GM20431 (cell line): Measurements from ENCODE around the gene ATXN1.
"Not testable (repeated sequence)": the region's sequence is repeated elsewhere in the genome, so short reads cannot be mapped to it uniquely, and the experiment has no call there.

Experiments used
- in situ Hi-C: fragments of 300-500 bp; cut with MseI, MboI; formaldehyde crosslinking; loops from one replicate; pipeline ENCODE4 v1.15.0; 2020; ENCODE audit warnings: low sequenced_read_pairs; ENCODE audit not compliant: unreplicated experiment

ATXN1 gene

GRCh38 chr6:16294371-16294770, 466.9 kb downstream of the ATXN1 start:
- in situ Hi-C loops = no loop called here

DNA sequence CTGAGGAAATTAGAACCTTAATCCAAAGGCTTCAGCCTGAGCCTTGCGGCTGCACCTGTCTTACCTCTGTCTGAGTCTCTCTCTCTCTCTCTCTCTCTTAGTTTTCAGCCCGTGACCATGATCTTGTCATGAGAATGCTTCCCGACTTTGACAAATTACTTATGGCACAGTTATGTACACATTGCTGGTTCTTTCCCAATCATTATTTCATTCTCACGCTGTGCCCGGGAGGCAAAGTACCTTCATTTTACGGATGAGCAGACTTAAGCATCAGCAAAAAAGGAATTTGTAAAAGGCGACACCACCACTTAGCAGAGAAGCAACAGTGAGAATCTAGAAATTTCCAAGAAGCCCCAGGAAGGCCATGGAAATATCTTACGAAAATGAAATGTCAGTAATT, 468.3 kb downstream of the ATXN1 start:
- in situ Hi-C loops = no loop called here

DNA sequence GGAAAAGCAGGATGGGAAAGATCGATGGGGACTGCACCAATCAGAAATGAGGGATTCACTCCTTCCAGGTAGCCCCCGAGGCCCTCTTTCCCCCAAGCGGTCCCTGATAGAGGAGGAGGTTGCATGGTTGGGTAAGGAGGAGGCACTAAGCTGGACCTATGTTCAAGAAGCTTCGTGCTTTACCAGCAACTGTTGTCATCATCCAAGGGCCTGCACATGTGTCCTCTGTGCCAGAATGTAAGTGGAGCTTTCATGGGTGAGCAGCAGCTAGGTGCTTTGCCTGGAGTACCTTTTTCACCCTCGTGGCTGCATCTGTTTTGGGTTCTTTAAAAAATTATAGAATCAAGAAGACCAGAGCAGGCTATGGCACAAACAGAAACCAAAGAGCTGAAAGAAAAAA, 468.8 kb downstream of the ATXN1 start:
- in situ Hi-C loops = no loop called here

- in situ Hi-C loops = no loop called here
Observed at GRCh38 chr6:16291739-16292138, 469.5 kb downstream of the ATXN1 start.

DNA sequence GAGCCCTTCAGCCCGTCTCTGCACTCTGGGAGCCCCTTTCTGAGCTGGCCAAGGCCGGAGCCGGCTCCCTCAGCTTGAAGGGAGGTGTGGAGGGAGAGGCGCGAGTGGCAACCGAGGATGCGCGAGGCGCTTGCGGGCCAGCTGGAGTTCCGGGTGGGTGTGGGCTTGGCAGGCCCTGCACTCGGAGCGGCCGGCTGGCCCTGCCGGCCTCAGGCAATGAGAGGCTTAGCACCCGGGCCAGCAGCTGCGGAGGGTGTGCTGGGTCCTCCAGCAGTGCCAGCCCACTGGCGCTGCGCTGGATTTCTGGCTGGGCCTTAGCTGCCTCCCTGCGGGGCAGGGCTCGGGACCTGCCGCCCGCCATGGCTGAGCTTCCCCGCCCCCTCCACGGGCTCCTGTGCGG, 473.1 kb downstream of the ATXN1 start:
- in situ Hi-C loops = no loop called here

DNA sequence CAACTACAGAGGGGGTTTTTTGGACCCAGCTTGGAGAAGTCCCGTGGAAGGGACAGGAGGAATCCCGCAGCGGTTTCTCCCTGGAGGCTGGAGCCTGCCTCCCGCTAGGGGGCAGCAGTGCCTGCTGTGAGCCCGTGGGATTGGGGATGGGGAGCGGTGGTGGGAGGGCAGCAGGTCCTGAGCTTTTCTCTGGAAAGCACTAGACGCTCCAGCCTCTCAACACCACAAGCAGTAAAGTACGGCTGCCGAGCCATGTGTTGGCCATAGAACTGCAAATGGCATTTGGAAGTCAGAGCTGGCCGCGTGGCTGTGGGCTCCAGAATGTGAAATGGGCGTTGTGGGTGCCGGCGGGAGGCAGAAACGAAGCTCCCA, 475.1 kb downstream of the ATXN1 start:
- in situ Hi-C loops = no loop called here

GRCh38 chr6:16285467-16286150, 475.7 kb downstream of the ATXN1 start:
- in situ Hi-C loops = no loop called here

DNA sequence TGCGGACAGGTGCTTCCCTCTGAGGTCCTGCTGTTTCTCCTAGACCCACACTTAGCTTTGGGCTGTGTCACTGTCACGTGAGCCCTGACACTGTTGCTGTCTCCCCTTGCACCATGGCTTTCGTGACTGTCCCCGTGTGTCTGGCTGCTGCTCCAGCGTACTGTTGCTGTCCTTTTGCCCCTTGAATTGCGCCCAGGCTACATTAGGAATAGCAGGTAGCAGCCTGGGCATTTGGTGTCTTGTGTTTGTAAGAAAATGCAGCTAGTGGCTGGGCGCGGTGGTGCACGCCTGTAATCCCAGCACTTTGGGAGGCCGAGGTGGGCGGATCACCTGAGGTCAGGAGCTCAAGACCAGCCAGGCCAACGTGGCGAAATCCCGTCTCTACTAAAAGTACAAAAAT, 476.8 kb downstream of the ATXN1 start:
- in situ Hi-C loops = no loop called here

DNA sequence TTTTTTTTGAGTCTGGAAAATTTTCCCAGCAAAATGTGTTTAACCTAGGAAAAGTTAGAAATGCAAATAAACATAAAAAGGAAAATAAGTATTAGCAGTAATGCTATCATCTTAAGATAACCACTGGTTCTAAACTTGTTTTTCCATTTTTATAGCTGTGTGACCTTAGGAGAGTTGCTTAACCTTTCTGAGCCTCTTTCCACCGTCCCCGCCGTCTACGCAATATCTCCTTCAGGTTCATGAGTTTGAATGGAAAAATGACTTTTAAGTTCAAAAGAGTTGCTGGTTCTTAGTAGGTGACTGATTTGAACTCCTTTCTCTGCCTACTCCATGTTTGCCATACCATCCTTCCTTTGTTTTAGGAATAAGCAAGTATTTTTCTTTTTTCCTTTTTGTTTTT, 478.9 kb downstream of the ATXN1 start:
- in situ Hi-C loops = no loop called here

GRCh38 chr6:16279243-16279642, 482.0 kb downstream of the ATXN1 start:
- in situ Hi-C loops = no loop called here

DNA sequence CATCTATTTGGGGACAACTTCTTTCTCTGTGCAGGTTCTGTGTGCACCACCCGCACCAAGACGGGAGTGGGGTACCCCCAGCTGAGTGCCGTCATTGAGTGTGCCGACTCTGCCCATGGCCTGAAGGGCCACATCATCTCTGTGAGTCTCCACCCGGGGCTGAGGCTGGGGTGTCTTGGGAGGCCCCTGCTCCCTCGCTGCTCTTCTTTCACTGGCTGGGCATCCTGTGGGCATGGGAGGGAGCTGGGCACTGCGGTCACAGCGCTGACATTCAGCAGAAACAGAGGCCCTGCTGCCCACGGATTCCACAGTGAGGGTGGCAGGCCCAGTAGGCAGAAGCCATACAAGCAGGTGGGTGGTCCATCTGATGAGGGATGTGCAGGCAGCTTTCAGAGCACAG, 482.5 kb downstream of the ATXN1 start:
- in situ Hi-C loops = no loop called here

DNA sequence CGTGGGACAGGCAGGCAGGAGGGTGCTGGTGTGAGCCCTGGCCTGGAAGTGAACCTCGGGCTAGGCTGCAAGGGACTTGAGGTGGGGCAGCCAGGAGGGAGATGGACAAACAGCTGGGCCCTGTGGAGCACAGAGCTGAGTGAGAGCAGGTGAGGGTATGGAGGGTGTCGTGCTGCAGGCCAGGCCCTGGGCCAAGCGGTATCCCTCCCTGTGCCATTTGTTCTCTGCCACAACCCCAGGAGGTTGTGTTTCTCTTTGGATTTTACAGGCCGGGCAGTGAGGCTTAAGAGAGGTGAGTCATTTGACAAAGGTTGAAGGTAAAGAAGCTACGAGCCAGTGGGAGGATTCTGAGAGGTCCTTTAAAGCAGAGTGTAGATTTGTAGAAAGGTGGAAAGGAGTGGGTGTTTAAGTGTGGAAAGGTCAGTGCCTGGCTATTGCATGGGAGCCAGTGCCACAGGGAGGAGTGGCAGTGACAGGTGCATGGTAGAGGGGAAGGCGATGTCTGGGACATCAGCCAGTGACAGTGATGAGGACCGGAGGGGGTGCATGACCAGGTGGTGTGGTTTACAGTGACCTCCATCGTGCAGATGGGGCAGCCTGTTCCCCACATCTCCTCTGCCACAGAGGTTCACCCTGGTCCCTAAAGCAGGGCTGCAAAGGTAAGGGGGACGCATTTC, 483.1 kb downstream of the ATXN1 start:
- in situ Hi-C loops = no loop called here

- in situ Hi-C loops = no loop called here
Observed at GRCh38 chr6:16277101-16277981, 483.9 kb downstream of the ATXN1 start.

DNA sequence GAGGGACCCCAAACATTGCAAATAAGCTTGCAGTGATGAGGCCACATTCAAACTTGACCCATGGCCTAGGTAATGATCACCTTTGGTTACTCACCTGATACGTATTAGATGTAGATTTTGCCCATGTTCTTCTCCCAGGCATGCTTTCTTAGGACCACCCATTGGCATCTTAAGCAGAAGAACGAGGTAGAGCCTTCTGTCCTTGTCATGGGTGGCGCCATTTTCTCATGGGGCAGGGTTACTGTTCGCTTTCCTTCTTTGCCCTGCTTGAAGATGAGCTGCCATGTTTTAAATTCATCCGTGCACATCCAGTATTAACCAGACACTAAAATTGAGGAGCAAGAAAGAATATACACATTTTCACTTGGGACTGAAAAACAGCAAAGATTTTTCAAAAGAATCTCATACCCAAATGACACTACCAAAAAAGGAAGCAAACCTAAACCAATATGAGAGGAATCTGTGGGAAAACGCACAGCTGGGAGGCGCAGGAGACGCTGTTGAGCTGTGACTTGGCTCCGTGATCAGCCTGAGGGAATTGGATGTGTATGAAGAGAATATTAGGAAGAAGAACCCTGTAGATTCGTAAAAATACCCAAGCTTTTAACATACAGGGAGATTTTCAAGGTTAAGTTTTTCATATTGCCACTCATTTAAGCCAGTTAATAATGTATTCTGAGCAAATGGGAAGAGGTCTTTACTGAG, 486.2 kb downstream of the ATXN1 start:
- in situ Hi-C loops = no loop called here

DNA sequence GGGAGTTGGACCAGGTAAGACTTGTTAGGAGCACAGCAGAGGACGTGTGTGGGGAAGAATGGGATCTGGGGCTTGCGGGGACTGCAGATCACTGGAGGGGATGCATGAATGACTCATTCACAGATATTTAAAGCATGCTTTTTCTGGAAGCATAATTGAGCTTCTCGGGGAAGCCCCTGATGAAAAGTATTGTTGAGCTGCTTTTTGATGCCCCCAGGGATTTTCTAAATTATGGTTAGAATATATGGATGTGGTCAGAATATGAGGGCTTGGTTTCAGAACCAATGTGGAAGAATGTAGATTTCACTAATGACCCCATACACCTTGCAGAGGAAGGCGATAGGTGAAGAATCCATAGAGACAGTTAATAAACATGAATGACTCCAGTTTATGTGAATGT, 486.8 kb downstream of the ATXN1 start:
- in situ Hi-C loops = no loop called here

GRCh38 chr6:16273256-16273655, 488.0 kb downstream of the ATXN1 start:
- in situ Hi-C loops = no loop called here

GRCh38 chr6:16272201-16272600, 489.1 kb downstream of the ATXN1 start:
- in situ Hi-C loops = no loop called here

- in situ Hi-C loops = no loop called here
Observed at GRCh38 chr6:16271428-16271827, 489.8 kb downstream of the ATXN1 start.

GRCh38 chr6:16270178-16270794, 491.0 kb downstream of the ATXN1 start:
- in situ Hi-C loops = no loop called here

- in situ Hi-C loops = not testable (repeated sequence)
Observed at GRCh38 chr6:16269442-16270070, 491.7 kb downstream of the ATXN1 start.
